BE2C (cell line): Measurements from ENCODE around the gene SEMA3C.
A peak's percentile ranks its signal among the peaks of the same experiment; 100 is the strongest.

Source experiments
- DNase-seq: peaks from one replicate; pipeline ENCODE4 v3.0.0-alpha.2; 2020
- H3K27me3 ChIP-seq: fragments of 250-450 bp; sonication (Bioruptor Pico); 2 replicates; pipeline ENCODE4 v1.5.1; 2020; ENCODE audit warnings: mild to moderate bottlenecking
- H3K36me3 ChIP-seq: fragments of 250-450 bp; sonication (Bioruptor Pico); 2 replicates; pipeline ENCODE4 v1.5.1; 2020; ENCODE audit warnings: mild to moderate bottlenecking
- H3K4me1 ChIP-seq: fragments of 250-450 bp; sonication (Bioruptor Pico); 2 replicates; pipeline ENCODE4 v1.5.1; 2020
- H3K4me3 ChIP-seq: 2 replicates; pipeline ENCODE4 v1.5.1; 2011; ENCODE audit warnings: low read depth, low read length
- H3K9me3 ChIP-seq: fragments of 250-450 bp; sonication (Bioruptor Pico); 2 replicates; pipeline ENCODE4 v1.5.1; 2020
- TF ChIP-seq, protein P1 (sequence below): IDR thresholded peaks from 2 replicates; pipeline ENCODE4 v1.5.1; 2012; ENCODE audit warnings: mild to moderate bottlenecking, low read depth, low read length

The SEMA3C gene

DNA sequence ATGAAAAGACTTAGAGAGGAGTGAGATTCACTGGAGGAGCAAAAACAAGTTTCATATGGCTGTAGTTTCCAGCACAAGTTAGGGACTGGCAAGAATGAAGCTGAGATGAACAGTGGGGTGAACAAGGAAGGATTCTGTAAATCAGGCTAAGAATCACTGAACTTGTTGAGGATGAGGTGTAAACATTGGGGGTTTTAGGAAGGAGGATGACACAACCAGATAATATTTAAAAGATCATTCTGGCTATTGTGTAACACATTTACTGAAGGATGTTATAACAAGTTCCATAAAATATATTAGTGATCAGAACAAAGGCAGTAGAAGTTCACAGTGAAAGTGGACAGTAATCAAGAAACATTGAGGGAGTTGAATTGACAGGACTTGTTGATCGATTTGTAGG is 211.5 kb downstream of the SEMA3C start:
- Histone ChIP-seq H3K9me3 (no peaks in the 10 kb centered on the region), H3K4me1 (peaks cover 6% of the 10 kb centered on the region), H3K27me3 (no peaks in the 10 kb centered on the region), H3K36me3 (no peaks in the 10 kb centered on the region), H3K4me3 (no peak overlapping the region)
- TF ChIP-seq, protein P1, sequence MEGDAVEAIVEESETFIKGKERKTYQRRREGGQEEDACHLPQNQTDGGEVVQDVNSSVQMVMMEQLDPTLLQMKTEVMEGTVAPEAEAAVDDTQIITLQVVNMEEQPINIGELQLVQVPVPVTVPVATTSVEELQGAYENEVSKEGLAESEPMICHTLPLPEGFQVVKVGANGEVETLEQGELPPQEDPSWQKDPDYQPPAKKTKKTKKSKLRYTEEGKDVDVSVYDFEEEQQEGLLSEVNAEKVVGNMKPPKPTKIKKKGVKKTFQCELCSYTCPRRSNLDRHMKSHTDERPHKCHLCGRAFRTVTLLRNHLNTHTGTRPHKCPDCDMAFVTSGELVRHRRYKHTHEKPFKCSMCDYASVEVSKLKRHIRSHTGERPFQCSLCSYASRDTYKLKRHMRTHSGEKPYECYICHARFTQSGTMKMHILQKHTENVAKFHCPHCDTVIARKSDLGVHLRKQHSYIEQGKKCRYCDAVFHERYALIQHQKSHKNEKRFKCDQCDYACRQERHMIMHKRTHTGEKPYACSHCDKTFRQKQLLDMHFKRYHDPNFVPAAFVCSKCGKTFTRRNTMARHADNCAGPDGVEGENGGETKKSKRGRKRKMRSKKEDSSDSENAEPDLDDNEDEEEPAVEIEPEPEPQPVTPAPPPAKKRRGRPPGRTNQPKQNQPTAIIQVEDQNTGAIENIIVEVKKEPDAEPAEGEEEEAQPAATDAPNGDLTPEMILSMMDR = no peak
- DNase-seq = no peak

DNA sequence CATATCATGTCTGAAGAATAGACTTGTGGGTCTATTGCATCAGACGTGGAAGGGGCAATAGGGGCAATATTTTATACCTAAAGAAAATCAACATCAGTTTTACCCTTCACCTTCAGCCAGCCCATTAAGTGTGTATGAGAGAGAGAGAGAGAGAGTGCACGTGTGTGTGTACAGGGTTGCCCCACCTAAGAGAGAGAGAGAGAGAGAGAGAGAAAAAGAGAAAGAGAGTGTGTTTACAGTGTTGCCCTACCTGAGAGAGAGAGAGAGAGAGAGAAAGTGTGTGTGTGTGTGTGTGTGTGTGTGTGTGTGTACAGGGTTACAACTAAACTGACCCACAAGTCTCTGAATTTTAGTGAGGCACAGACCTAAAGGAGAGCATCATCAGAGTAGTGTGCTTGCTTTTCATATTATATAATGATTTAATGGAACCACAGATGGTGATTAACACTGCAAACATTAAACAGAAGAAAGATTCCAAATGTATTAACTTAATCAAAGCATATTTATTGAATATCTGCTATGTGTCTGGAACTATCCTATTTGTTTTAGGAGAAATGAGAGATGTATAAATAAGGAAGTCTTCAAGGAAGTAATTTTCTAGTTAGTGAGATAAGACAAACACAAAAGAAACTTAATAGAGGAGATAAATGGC is 213.6 kb downstream of the SEMA3C start:
- Histone ChIP-seq H3K4me3 (no peak overlapping the region), H3K36me3 (no peaks in the 10 kb centered on the region), H3K9me3 (no peaks in the 10 kb centered on the region), H3K27me3 (no peaks in the 10 kb centered on the region), H3K4me1 (peaks cover 6% of the 10 kb centered on the region)
- no peak for DNase-seq
- TF ChIP-seq, protein P1 = no peak

DNA sequence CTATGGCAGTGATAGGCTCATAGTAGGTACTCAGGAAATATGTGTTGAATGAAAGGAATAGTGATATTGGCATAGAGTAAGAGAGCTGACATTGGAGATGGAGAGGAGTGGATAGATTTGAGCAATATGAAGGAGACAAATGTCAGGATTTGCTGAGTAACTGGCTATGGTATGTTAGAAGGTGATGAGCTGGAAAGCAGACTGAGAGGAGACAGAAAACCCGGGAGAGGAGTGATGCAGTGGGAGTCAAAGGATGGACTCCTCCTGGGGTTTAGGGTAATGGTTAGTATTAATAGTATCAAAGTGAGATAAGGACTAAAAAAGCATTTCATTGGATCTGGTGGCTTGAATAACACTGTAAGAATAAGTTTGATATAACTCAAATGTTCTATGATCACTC is 215.6 kb downstream of the SEMA3C start:
- peaks cover 6% of the 10 kb centered on the region for H3K4me1 ChIP-seq
- no peaks in the 10 kb centered on the region for H3K27me3 ChIP-seq
- no peaks in the 10 kb centered on the region for H3K9me3 ChIP-seq
- TF ChIP-seq, protein P1 = no peak
- no peak overlapping the region for H3K4me3 ChIP-seq
- H3K36me3 ChIP-seq = no peaks in the 10 kb centered on the region
- DNase-seq = no peak

DNA sequence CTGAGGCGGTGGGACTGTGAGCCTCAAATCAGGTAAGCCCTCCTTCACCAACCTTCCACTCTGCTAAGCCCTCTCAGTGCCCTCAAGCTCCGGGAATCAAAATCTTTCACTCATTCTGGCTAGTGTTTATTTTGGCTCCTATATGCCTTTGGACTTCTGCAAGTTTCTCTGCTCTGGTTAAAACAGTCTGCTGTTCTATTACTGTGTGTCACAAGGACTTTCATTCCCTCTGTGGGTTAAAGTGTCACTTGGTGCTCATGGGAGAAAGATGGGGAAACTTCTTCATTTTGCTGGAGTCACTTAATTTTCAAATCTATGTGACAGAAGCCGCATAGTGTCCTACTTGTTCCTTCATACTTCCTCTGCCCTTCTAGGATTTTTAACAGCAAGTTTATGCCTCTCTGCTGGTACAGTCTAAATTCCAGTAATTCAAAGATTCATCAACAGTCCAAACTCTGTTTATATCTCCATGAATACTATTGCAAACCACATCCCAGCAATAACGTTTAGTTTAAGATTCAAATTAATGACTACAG is 219.1 kb downstream of the SEMA3C start:
- no peak overlapping the region for H3K4me3 ChIP-seq
- H3K4me1 ChIP-seq = no peaks in the 10 kb centered on the region
- H3K36me3 ChIP-seq = no peaks in the 10 kb centered on the region
- no peaks in the 10 kb centered on the region for H3K27me3 ChIP-seq
- DNase-seq = no peak
- no peaks in the 10 kb centered on the region; the same call in 1 of the 2 replicates for H3K9me3 ChIP-seq
- TF ChIP-seq, protein P1 = no peak

DNA sequence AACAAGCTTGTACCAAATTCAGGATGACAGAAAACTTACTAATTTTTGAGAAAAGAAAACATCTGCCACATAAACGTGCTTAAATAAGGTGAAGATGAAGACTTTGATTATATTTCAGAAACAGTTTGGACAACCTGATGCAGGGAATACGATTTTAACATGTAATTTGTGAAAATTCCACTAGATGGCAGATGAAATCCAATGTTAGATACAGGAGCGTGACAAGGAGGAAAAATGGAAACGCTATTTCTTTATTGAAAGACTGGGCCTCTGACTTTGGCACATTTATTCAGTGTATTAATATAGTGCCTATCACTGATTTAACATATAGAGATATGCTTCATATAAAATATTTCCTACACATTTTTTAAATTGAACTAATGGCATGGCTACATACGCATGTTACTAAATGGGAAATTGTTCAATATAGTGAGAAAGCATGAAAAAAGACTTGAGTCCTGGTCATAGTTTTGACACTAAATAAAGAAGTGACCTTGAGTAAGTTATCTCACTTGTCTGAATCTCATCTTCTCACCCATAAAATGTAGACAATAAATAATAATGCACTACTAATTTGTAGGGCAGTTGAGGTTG is 219.7 kb downstream of the SEMA3C start:
- H3K36me3 ChIP-seq = no peaks in the 10 kb centered on the region
- DNase-seq = no peak
- H3K4me3 ChIP-seq = no peak overlapping the region
- H3K9me3 ChIP-seq = no peaks in the 10 kb centered on the region; the same call in 1 of the 2 replicates
- H3K27me3 ChIP-seq = no peaks in the 10 kb centered on the region
- TF ChIP-seq, protein P1 = peak; percentile 60
- no peaks in the 10 kb centered on the region for H3K4me1 ChIP-seq
